ENCODE measurements around the gene PLD1. TPM values are rescaled to one million over a fixed set of nuclear protein-coding genes. Genes with fewer than 3 reads are reported as not detected.

The PLD1 gene
- total RNA-seq, 2 donors from 2014 or later, result 12.8 to 15.8 TPM

DNA sequence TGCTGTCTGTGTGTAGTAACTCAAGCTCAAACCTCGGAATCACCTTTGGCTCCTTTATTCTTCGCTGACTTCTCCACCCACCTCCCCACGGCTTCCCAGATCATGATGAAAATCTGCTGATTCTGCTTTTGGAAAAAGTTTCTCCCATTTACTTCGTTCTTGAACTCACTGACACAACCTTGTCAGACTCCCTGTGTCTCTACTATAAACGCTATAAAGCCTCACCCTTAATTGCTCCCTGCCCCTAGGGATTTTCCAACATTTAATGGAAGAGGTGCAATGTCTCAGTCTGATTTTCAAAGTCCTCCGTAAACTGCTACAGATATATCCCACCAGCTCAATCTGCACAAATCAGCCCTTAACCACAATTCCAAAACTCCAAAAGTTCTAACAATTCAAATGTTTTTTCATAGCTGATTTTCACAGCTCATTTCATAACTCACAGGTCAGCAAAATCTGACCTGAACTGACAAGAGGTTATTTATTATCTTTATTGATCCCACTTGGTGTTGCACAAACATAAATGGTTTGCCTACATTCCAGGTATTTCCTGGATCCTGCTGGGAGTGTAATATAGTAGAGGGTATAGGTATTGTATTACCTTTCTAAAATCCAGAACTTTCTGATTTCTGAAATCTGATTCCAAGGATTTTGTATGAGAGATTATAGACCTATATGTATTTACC lies 129.4 kb downstream of the PLD1 start:
- Histone ChIP-seq H3K4me3 (no peak overlapping the region), H3K27me3 (replicated peaks; ENCODE audit: insufficient read depth) (no peaks in the 10 kb centered on the region), H3K9me3 (no peaks in the 10 kb centered on the region), H3K27ac (no peak overlapping the region), H3K36me3 (no peaks in the 10 kb centered on the region), H3K4me1 (replicated peaks) (peaks cover 3% of the 10 kb centered on the region)
- TF ChIP-seq, protein P1, sequence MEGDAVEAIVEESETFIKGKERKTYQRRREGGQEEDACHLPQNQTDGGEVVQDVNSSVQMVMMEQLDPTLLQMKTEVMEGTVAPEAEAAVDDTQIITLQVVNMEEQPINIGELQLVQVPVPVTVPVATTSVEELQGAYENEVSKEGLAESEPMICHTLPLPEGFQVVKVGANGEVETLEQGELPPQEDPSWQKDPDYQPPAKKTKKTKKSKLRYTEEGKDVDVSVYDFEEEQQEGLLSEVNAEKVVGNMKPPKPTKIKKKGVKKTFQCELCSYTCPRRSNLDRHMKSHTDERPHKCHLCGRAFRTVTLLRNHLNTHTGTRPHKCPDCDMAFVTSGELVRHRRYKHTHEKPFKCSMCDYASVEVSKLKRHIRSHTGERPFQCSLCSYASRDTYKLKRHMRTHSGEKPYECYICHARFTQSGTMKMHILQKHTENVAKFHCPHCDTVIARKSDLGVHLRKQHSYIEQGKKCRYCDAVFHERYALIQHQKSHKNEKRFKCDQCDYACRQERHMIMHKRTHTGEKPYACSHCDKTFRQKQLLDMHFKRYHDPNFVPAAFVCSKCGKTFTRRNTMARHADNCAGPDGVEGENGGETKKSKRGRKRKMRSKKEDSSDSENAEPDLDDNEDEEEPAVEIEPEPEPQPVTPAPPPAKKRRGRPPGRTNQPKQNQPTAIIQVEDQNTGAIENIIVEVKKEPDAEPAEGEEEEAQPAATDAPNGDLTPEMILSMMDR (IDR thresholded peaks at IDR 0.05), result no peak
- TF ChIP-seq POLR2AphosphoS5 (IDR thresholded peaks at IDR 0.05), result no peak
- no peak for TF ChIP-seq POLR2A (IDR thresholded peaks at IDR 0.05)
- WGBS, result 80% methylated on average over 6 of the region's 6 CpGs
- no peak for DNase-seq (ENCODE audit: low spot score)
- intact Hi-C loops (cut with DNase I), result no loop called here

DNA sequence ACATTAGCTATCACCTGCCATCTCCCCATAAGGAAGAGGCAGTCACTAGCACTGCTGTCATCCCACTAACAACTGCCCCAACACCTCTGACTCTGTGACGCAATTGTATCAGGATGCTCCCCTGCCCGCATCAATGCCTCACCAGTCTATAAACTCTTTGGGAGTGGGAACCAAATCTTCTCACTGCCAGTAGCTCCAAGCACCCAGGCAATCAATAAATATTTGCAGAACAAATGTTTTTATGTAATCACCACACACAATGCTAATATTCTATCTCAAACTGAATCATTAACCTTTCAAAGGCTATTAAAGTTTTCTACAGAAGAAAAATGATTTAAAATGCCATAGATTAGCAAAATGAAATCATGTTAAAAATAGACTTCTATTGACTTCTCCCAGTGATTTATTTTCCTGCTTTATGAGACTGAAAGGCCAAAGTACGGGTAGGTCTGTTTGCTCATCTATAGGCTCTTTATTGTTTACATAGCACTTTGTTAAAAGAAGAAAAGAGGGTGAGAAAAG lies 131.3 kb downstream of the PLD1 start:
- DNase-seq (ENCODE audit: low spot score), result no peak
- no peak overlapping the region for H3K4me3 ChIP-seq
- H3K9me3 ChIP-seq, result no peaks in the 10 kb centered on the region
- no peak overlapping the region for H3K27ac ChIP-seq
- no peaks in the 10 kb centered on the region for H3K36me3 ChIP-seq
- intact Hi-C loops (cut with DNase I), result no loop called here
- 54% methylated on average over 3 of the region's 3 CpGs for WGBS
- TF ChIP-seq POLR2AphosphoS5 (IDR thresholded peaks at IDR 0.05) (no peak), POLR2A (IDR thresholded peaks at IDR 0.05) (no peak)
- TF ChIP-seq, protein P1 (IDR thresholded peaks at IDR 0.05), result no peak
- no peaks in the 10 kb centered on the region for H3K27me3 ChIP-seq (replicated peaks; ENCODE audit: insufficient read depth)
- H3K4me1 ChIP-seq (replicated peaks), result peaks cover 3% of the 10 kb centered on the region

- no peak overlapping the region for H3K4me3 ChIP-seq
- no peak for DNase-seq (ENCODE audit: low spot score)
- no peak overlapping the region for H3K27ac ChIP-seq
- no peaks in the 10 kb centered on the region for H3K9me3 ChIP-seq
- 100% methylated on average over 1 of the region's 1 CpG for WGBS
- H3K27me3 ChIP-seq (replicated peaks; ENCODE audit: insufficient read depth), result no peaks in the 10 kb centered on the region
- intact Hi-C loops (cut with DNase I), result no loop called here
- H3K4me1 ChIP-seq (replicated peaks), result peaks cover 3% of the 10 kb centered on the region
- TF ChIP-seq POLR2A (IDR thresholded peaks at IDR 0.05), result no peak
- no peak for TF ChIP-seq POLR2AphosphoS5 (IDR thresholded peaks at IDR 0.05)
- TF ChIP-seq, protein P1 (IDR thresholded peaks at IDR 0.05), result no peak
- H3K36me3 ChIP-seq, result no peaks in the 10 kb centered on the region
Measured at GRCh38 chr3:171677706-171678105, 132.6 kb downstream of the PLD1 start.

DNA sequence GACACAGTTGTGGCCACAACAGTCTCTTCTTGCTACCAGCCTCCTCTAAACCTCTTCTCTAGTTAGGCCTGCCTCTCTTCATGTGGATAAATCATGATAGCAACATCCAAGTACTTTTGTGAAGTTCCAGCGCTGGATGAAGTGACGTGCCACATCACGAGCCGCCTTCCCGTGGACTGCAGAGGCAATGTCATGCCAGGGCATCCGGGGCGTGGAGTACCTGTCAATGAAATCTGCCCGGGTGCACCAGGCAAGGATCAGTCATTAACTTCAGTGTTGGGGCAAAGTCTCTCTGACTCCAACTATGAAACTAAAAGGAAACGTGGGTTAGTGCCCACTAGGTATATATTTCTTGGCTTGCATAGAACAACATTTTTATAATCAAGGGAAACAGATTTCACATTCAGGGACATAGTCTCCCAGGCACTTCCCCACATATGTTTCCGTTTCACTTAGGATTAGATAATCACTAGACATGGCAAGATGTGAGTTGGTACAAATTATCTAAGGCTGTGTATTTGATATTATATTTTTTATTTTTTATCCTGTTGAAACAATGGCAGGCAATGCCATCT lies 133.6 kb downstream of the PLD1 start:
- Histone ChIP-seq H3K9me3 (no peaks in the 10 kb centered on the region), H3K27me3 (replicated peaks; ENCODE audit: insufficient read depth) (no peaks in the 10 kb centered on the region), H3K4me3 (no peak overlapping the region), H3K36me3 (no peaks in the 10 kb centered on the region), H3K4me1 (replicated peaks) (peaks cover 3% of the 10 kb centered on the region), H3K27ac (no peak overlapping the region)
- TF ChIP-seq POLR2AphosphoS5 (IDR thresholded peaks at IDR 0.05), result no peak
- TF ChIP-seq, protein P1 (IDR thresholded peaks at IDR 0.05), result no peak
- TF ChIP-seq POLR2A (IDR thresholded peaks at IDR 0.05), result no peak
- intact Hi-C loops (cut with DNase I), result no loop called here
- no peak for DNase-seq (ENCODE audit: low spot score)
- 88% methylated on average over 10 of the region's 10 CpGs for WGBS

DNA sequence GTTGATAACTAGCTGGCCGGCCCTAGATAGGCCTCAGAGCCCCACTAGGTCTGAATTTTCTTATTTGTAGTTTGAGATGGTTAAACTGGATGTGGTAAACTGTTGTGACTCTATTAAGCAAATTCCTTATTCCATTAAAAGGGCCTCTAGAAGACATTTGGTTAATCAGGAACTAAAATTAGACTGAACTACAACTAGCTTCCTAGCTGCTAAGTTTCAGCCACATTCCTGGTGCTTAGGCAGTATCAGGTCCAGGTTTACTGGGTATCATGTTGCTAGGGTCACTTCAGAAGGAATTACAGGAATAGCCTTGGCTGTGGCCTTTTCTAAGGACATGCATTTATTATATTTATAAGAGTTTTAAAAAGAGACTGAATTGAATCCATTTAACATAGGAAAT lies 136.3 kb downstream of the PLD1 start:
- H3K27ac ChIP-seq, result no peak overlapping the region
- H3K4me3 ChIP-seq, result no peak overlapping the region
- intact Hi-C loops (cut with DNase I), result no loop called here
- TF ChIP-seq, protein P1 (IDR thresholded peaks at IDR 0.05), result no peak
- TF ChIP-seq POLR2A (IDR thresholded peaks at IDR 0.05) (no peak), POLR2AphosphoS5 (IDR thresholded peaks at IDR 0.05) (no peak)
- no peaks in the 10 kb centered on the region for H3K36me3 ChIP-seq
- no peaks in the 10 kb centered on the region for H3K9me3 ChIP-seq
- no peaks in the 10 kb centered on the region for H3K27me3 ChIP-seq (replicated peaks; ENCODE audit: insufficient read depth)
- H3K4me1 ChIP-seq (replicated peaks), result peaks cover 3% of the 10 kb centered on the region
- WGBS, result 90% methylated on average over 1 of the region's 1 CpG
- DNase-seq (ENCODE audit: low spot score), result no peak
